ENCODE data around the gene FRMD3.

FRMD3 gene

DNA sequence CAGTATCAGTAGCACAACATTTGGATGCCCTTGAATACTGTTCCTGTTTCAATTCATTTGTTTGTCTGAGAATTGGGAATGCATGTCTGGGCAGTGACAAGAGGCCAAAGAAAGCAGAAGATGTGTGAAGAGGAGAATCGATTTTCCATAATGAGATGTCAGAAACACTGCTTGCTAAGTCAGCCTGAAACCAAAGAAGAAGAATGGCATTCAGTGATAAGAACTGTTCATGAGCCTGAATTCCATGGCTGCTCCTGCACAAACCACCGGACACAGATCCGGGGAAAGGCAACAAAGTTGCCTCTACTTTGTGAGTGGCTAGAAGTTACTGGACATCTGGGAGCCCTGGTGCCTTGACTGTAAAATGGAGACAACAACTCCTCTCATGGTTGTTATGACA lies 268.1 kb downstream of the FRMD3 start:
- no peak for DNase-seq

- DNase-seq: no peak
Observed at GRCh38 chr9:83267741-83268140, 270.5 kb downstream of the FRMD3 start.

GRCh38 chr9:83266666-83267496 lies 271.3 kb downstream of the FRMD3 start:
- DNase-seq: no peak

GRCh38 chr9:83266331-83266665 lies 271.9 kb downstream of the FRMD3 start:
- DNase-seq: no peak

DNA sequence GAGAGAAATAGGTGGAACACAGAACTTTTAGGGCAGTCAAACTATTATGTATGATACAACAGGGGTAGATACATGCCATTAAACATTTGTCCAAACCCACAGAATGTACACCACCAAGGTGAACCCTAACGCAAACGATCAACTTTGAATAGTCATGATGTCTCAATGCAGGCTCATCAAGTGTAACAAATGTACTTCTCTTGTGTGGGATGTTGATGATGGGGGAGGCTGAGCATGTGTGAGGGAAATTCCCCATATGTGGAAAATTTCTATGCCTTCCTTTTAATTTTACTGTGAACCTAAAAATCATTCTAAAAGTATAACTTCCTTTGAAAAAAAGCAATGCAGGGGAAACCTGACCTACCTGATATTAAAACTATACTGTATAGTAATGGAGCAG lies 273.9 kb downstream of the FRMD3 start:
- DNase-seq: no peak

DNA sequence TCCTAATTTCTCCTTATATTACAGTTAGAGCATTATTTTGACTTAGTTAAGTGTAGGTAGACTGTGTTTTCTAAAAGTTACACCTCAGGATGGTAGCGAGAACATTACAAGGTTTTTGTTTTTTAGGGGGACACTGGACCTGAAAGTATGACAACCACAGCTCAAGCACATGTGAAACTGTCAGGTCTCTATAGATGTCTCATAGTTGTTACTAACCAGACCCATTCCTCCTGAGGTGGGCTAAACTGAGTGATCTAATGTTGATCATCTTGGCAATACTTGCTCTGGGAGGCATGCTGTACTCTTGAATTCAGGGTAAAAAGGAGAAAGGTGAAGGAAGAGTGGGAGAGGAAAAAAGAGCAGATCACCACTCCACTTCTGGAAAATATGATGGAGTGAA lies 278.6 kb downstream of the FRMD3 start:
- no peak for DNase-seq

DNA sequence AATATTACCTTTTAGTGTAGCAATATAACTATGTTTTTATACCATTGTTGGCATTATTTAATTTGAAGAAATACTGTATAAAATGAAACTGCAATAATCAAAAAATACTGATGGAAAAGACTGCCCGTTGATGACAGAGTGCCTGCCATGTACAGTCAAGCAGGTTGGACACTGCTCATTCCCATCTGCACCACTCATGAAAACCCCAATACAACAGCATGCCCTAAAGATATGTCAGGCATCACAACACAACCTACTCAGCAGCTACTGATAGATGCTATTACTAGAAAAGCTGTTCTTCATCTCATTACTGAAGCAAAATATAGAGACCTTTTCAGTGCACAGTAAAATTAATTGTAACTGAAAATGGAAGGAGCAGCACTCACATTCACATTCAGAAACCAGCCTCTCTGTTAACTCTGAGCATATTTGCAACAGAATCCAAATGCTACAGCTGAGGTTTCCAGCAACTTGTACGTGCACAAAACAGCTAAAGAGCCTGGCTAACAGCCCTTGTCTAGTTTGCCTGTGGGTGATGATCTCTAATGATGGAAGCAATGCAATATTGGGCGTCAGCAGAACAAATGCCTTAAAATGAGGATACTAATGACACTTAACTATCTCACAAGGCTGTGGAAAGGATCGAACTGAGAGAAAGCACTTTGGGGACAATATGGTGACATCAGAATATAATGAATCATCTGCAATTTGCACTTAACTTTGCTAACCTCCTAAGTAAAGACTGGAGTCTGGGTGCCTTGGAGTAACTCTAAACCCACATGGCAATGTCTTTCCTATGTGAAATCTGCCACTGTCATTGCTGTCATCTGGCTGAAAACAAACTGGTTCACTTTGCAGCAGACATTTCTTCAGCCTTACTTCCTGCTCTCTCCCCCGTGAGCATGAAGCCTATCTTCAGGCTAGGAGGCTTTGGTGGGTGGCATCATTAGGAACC lies 280.0 kb downstream of the FRMD3 start:
- DNase-seq: no peak

GRCh38 chr9:83247732-83248131 lies 290.5 kb downstream of the FRMD3 start:
- DNase-seq: no peak

DNA sequence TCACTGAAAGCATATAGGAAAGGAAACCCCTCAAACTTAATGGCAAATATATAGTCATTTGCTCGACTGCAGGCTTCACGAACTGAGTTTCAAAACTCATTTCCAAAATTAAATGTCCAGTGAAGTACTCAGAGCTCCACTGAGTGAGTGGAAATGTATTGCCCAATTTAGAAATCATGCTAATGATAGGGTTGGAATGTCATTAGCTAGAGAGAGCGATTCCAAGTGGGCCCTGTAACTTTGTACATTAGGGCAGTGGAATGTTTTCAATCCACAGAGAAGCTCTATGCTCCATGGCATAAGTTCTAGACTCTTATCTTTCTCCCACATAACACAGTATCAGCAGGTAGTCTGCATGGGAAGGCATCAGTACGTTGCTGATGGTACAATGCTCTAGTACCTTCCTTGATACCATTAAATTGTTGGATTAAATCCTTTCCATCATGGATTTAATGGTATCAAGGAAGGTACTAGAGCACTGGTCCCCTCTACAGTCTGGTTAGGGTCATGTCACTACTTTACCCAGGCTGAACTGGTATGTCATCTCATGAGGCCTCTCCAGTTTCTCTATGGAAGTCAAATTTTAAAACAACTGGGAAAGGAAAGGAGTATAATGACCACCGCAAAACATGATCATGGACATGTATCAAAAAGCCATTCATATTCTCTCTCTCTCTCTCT lies 292.1 kb downstream of the FRMD3 start:
- no peak for DNase-seq

- DNase-seq: no peak
Observed at GRCh38 chr9:83242066-83242465, 296.1 kb downstream of the FRMD3 start.

- no peak for DNase-seq
Observed at GRCh38 chr9:83240671-83241070, 297.5 kb downstream of the FRMD3 start.

DNA sequence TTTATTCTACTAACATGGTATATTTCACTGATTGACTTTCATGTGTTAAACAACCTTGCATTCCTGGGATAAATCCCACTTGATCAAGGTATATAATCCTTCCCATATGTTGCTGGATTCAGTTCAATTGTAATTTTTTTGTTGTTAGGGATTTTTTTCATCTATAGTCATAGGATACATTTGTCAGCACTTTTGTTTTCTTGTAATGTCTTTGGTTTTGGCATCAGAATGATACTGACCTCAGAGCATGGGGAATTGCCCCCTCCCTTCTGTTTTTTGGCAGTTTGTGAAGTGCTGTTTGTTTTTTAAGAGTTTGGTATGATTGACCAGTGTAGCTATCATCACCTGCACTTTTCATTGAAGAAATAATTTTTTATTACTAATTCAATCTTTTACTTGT lies 298.5 kb downstream of the FRMD3 start:
- DNase-seq: no peak

GRCh38 chr9:83238871-83239640 lies 299.1 kb downstream of the FRMD3 start:
- DNase-seq: no peak

GRCh38 chr9:83236029-83236696 lies 302.0 kb downstream of the FRMD3 start:
- DNase-seq: no peak

DNA sequence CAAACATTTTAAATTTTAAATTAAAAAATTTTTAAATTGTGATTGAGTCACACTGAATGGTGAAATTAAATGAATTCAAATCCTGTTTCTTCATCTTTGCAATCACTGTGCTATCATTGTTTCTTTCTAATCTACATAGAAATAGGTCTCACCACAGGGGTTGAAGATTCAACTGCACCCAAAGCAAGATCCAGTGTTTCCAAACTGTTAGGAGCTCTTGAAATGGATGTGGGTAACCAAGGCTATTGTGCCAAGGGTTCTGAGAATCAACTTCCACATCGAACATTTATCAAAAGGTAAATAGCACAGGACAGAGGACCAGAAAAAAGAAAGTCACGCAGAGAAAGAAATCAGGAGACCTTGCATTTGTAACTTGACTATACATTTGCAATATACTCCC lies 302.7 kb downstream of the FRMD3 start:
- DNase-seq: no peak

- no peak for DNase-seq
Observed at GRCh38 chr9:83234541-83234940, 303.7 kb downstream of the FRMD3 start.

GRCh38 chr9:83233647-83234046 lies 304.6 kb downstream of the FRMD3 start:
- no peak for DNase-seq

DNA sequence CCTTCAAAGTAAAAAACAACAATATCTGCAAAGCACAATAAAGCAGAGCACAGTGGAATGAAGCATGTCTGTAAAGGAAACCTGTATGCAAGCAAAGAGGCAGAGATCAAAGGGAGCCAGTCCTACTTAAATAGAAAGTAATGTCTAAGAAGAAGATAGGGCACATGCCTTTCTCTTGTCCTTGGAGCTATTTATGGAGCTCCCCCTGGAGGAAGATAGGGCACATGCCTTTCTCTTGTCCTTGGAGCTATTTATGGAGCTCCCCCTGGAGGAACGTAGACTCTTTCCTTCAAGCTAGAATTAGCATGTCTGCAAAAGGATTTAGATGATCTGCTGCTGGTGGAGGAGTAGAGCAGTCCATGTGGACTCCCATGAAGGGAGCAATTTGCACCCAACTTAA lies 307.2 kb downstream of the FRMD3 start:
- DNase-seq: no peak

- DNase-seq: no peak
Observed at GRCh38 chr9:83220730-83221129, 317.5 kb downstream of the FRMD3 start.

- no peak for DNase-seq
Observed at GRCh38 chr9:83219924-83220438, 318.2 kb downstream of the FRMD3 start.

DNA sequence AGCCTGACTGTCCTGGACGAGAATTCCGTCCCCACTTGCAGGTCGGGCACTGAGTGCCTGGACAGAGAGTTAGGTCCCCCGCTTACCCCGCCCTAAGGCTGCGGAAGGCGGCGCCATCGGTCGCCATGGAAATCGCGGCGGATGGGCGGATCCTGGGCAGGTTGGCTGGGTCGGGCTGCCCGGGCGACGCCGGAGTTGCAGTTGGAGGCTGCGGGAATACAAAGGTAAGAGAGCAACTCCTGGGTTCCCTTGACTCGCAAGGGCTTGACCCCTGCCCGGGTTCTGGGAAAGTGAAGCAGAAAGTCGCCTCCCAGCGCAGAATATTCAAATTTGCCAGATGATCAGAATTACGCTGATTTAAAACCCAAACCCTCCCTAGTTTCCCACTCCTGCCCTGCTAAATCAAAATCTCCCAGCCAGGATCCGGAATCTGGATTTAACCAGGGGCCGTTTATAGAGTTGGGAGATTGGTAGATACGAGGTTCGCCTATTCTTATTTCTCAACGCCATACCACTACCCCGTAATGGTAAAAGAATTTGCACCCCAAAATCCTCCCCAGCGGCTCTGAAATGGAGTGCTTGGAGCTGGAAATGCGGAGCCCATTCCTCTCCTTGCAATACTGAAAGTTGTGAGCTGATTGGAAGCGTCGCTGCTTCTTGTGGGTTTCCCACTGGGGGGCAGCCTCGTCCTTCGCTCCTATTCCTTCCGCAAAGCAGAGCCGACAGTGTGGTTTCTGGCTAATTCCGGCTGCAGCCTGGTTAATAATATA lies 318.9 kb downstream of the FRMD3 start:
- DNase-seq: peak; percentile 59

Data from activated CD8-positive, alpha-beta memory T cell treated with anti-CD3 and anti-CD28 coated beads, Interleukin-2, amount 50 U/mL, for 48 hours (primary cell).